ENCODE results near the gene TEX52.

Gene TEX52

GRCh38 chr12:2900642-2901041, 43.8 kb upstream of the TEX52 start:
- Histone ChIP-seq H3K9me2 (replicated peaks; ENCODE audit: insufficient read depth, low read length) (no peaks in the 10 kb centered on the region), H3K4me3 (ENCODE audit: insufficient read depth, low read length, poor library complexity, severe bottlenecking) (no peak overlapping the region), H3K79me2 (ENCODE audit: insufficient read depth, low read length) (no peaks in the 10 kb centered on the region), H3K9me3 (ENCODE audit: insufficient read depth, low read length) (no peaks in the 10 kb centered on the region), H3K27me3 (ENCODE audit: low read length) (no peaks in the 10 kb centered on the region), H2AFZ (ENCODE audit: low read depth, low read length, severe bottlenecking) (no peak overlapping the region), H4K20me1 (ENCODE audit: low read depth, low read length) (no peaks in the 10 kb centered on the region), H3F3A (ENCODE audit: insufficient read depth) (no peaks in the 10 kb centered on the region), H3K4me2 (ENCODE audit: low read depth, low read length, poor library complexity, severe bottlenecking) (no peak overlapping the region), H3K36me3 (ENCODE audit: low read length) (no peaks in the 10 kb centered on the region), H3K27ac (ENCODE audit: low read depth, low read length) (no peak overlapping the region), H3K9ac (ENCODE audit: low read length) (no peak overlapping the region)
- TF ChIP-seq CTCF (IDR thresholded peaks at IDR 0.05; ENCODE audit: insufficient read depth, low read length, poor library complexity, severe bottlenecking) (no peak), EZH2phosphoT487 (conservative IDR thresholded peaks at IDR 0.05; ENCODE audit: low read length) (no peak)

GRCh38 chr12:2897418-2897817, 40.6 kb upstream of the TEX52 start:
- Histone ChIP-seq H3K27ac (ENCODE audit: low read depth, low read length) (no peak overlapping the region), H3K36me3 (ENCODE audit: low read length) (no peaks in the 10 kb centered on the region), H3K9me3 (ENCODE audit: insufficient read depth, low read length) (no peaks in the 10 kb centered on the region), H3K4me3 (ENCODE audit: insufficient read depth, low read length, poor library complexity, severe bottlenecking) (no peak overlapping the region), H3K9ac (ENCODE audit: low read length) (no peak overlapping the region), H3F3A (ENCODE audit: insufficient read depth) (peaks cover 4% of the 10 kb centered on the region; the same call in 1 of the 2 replicates), H2AFZ (ENCODE audit: low read depth, low read length, severe bottlenecking) (no peak overlapping the region), H3K27me3 (ENCODE audit: low read length) (no peaks in the 10 kb centered on the region), H4K20me1 (ENCODE audit: low read depth, low read length) (no peaks in the 10 kb centered on the region), H3K79me2 (ENCODE audit: insufficient read depth, low read length) (no peaks in the 10 kb centered on the region), H3K9me2 (replicated peaks; ENCODE audit: insufficient read depth, low read length) (no peaks in the 10 kb centered on the region), H3K4me2 (ENCODE audit: low read depth, low read length, poor library complexity, severe bottlenecking) (no peak overlapping the region)
- no peak for TF ChIP-seq EZH2phosphoT487 (conservative IDR thresholded peaks at IDR 0.05; ENCODE audit: low read length)
- no peak for TF ChIP-seq CTCF (IDR thresholded peaks at IDR 0.05; ENCODE audit: insufficient read depth, low read length, poor library complexity, severe bottlenecking)

- TF ChIP-seq CTCF (IDR thresholded peaks at IDR 0.05; ENCODE audit: insufficient read depth, low read length, poor library complexity, severe bottlenecking) (no peak), EZH2phosphoT487 (conservative IDR thresholded peaks at IDR 0.05; ENCODE audit: low read length) (no peak)
Observed at GRCh38 chr12:2895511-2895910, 38.7 kb upstream of the TEX52 start.

More at GRCh38 chr12:2895511-2895910, 38.7 kb upstream of the TEX52 start:
- Histone ChIP-seq H3K4me2 (ENCODE audit: low read depth, low read length, poor library complexity, severe bottlenecking) (no peak overlapping the region), H3K36me3 (ENCODE audit: low read length) (no peaks in the 10 kb centered on the region), H3K4me3 (ENCODE audit: insufficient read depth, low read length, poor library complexity, severe bottlenecking) (no peak overlapping the region), H3K9me2 (replicated peaks; ENCODE audit: insufficient read depth, low read length) (no peaks in the 10 kb centered on the region), H3K9ac (ENCODE audit: low read length) (no peak overlapping the region), H3K9me3 (ENCODE audit: insufficient read depth, low read length) (no peaks in the 10 kb centered on the region), H3F3A (ENCODE audit: insufficient read depth) (peaks cover 4% of the 10 kb centered on the region; the same call in 1 of the 2 replicates), H4K20me1 (ENCODE audit: low read depth, low read length) (no peaks in the 10 kb centered on the region), H2AFZ (ENCODE audit: low read depth, low read length, severe bottlenecking) (no peak overlapping the region), H3K27me3 (ENCODE audit: low read length) (no peaks in the 10 kb centered on the region), H3K79me2 (ENCODE audit: insufficient read depth, low read length) (no peaks in the 10 kb centered on the region; the same call in 1 of the 2 replicates), H3K27ac (ENCODE audit: low read depth, low read length) (no peak overlapping the region)
